Erythroblast (primary cell): ENCODE measurements around the gene CACNA1H.
"Not testable (repeated sequence)": the region's sequence is repeated elsewhere in the genome, so short reads cannot be mapped to it uniquely, and the experiment has no call there.

Experiments used
- DNase-seq, 2 experiments: peaks; one replicate each; lab custom pipeline; 2025; lab: John Stamatoyannopoulos, UW
- GATA1 ChIP-seq: IDR thresholded peaks from 2 replicates; pipeline ENCODE4 v1.6.1; 2011; ENCODE audit warnings: low read depth, mild to moderate bottlenecking, control low read depth, low read length, moderate library complexity
- POLR2A ChIP-seq: IDR thresholded peaks from 2 replicates; pipeline ENCODE4 v1.6.1; 2011; ENCODE audit warnings: mild to moderate bottlenecking, low read length

CACNA1H gene

GRCh38 chr16:1265826-1266225 lies 112.9 kb downstream of the CACNA1H start:
- no peak for TF ChIP-seq GATA1
- no peak for TF ChIP-seq POLR2A

GRCh38 chr16:1269418-1269817 lies 116.5 kb downstream of the CACNA1H start:
- not testable (repeated sequence) for DNase-seq

More at GRCh38 chr16:1265826-1266225, 112.9 kb downstream of the CACNA1H start:
- no peak for DNase-seq

- no peak for DNase-seq
- TF ChIP-seq POLR2A, result no peak
- no peak for TF ChIP-seq GATA1
These were observed 118.4 kb downstream of the CACNA1H start for GRCh38 chr16:1271380-1271723.
